KG1 (cell line): ENCODE measurements around the gene UTP14C.
A peak's percentile ranks its signal among the peaks of the same experiment; 100 is the strongest.
"Not testable (repeated sequence)": the region's sequence is repeated elsewhere in the genome, so short reads cannot be mapped to it uniquely, and the experiment has no call there.

Source experiments
- DNase-seq: peaks from one replicate; lab custom pipeline; 2025; lab: John Stamatoyannopoulos, UW

Gene UTP14C

DNA sequence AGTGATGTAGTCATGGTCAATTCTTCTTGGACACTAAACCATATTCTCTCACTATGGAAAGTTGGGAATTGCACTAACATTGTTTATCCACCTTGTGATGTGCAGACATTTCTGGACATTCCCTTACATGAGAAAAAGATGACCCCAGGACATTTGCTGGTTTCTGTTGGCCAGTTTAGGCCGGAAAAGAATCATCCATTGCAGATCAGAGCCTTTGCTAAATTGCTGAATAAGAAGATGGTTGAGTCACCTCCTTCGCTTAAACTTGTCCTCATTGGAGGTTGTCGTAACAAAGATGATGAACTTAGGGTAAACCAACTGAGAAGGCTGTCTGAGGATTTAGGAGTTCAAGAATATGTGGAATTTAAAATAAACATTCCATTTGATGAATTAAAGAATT lies at the start of gene UTP14C:
TSS of gene UTP14C (plus strand) at position 211 of the 400 bp plus-strand sequence. CDS start 4,114 bp downstream, outside the sequence.
- no peak for DNase-seq

DNA sequence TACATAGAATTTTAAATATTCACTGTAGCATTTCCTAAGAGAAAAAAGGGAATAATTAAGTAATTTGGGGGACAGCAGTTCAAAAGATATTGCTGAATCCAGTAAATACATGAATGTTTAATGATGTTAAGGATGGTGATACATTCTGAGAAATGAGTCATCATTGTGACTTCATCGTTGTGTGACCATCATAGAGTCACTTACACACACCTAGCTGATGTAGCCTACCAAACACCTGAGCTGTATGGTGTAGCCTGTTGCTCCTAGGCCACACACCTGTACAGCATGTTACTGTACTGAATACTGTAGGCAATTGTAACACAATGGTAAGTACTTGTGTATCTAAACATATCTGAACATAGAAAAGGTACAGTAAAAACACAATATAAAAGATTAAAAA lies 48.1 kb upstream of the UTP14C start:
- DNase-seq, result no peak

DNA sequence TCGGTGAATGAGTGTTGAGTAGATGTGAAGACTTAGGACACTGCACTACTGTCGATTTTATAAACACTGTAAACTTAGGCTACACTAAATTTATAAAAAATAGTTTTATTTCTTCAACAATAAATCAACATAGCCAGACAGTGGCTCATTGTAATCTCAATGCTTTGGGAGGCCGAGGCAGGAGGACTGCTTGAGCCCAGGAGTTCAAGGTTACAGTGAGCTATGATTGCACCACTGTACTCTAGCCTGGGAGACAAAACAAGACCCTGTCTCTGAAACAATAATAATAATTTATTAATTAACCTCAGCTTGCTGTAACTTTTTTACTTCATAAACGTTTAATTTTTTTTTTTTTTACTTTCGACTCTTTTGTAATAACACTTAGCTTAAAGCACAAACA lies 47.6 kb upstream of the UTP14C start:
- DNase-seq, result no peak

GRCh38 chr13:51977625-51978024 lies 46.9 kb upstream of the UTP14C start:
- DNase-seq, result no peak

DNA sequence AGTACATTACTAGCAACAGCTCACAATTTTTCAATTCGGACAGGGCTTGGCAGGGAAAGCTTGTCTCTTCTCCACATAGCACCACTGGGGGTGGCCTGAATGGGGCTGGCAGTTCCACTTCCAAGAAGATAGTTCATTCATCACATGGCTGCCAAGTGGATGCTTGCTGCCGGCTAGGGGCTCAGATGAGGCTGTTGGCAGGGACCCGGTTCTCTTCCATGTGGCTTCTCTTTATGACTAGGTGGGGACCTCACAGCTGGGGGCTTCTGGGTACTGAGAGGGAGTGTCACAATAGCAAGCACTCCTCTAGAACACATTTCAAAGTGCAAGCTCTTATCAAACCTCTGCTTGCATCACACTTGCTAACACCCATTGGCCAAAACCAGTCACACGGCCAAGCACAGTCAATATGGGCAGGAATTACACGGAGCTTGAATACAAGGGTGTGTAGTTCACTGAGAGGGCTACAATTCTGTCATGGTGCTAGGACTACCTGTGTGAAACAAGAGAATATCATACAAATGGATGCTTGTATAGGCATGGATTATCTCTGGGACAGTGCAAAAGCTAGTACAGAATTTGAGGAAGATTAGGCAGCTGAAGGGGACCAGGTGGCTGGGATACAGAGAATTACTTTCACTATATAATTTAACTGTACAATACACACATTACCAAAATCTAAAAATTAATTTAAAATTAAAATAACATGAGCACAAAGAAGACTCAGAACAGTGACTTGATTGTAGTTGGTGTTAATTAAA lies 45.5 kb upstream of the UTP14C start:
- DNase-seq, result no peak

- DNase-seq, result no peak
Measured at GRCh38 chr13:51980908-51981307, 43.6 kb upstream of the UTP14C start.

GRCh38 chr13:51981355-51981754 lies 43.1 kb upstream of the UTP14C start:
- DNase-seq, result no peak

DNA sequence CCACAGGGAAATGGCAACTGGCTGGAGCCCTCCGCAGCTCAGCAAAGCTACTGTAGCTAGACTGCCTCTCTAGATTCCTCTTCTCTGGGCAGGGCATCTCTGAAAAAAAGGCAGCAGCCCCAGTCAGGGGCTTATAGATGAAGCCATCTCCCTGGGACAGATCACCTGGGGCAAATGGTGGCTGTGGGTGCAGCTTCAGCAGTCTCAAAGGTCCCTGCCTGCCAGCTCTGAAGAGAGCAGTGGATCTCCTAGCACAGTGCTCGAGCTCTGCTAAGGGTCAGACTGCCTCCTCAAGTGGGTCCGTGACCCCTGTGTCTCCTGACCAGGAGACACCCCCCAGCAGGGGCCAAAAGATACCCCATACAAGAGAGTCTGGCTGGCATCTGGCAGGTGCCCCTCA lies 41.2 kb upstream of the UTP14C start:
- not testable (repeated sequence) for DNase-seq

GRCh38 chr13:51984904-51985303 lies 39.6 kb upstream of the UTP14C start:
- not testable (repeated sequence) for DNase-seq

- no peak for DNase-seq
Measured at GRCh38 chr13:51988988-51989618, 35.4 kb upstream of the UTP14C start.

- DNase-seq, result no peak
Measured at GRCh38 chr13:51993713-51994112, 30.8 kb upstream of the UTP14C start.

- no peak for DNase-seq
Measured at GRCh38 chr13:51995677-51996551, 28.6 kb upstream of the UTP14C start.

- no peak for DNase-seq
Measured at GRCh38 chr13:51996641-51997040, 27.9 kb upstream of the UTP14C start.

GRCh38 chr13:51997186-51997585 lies 27.3 kb upstream of the UTP14C start:
- DNase-seq, result no peak

GRCh38 chr13:51997641-51998330 lies 26.7 kb upstream of the UTP14C start:
- no peak for DNase-seq

DNA sequence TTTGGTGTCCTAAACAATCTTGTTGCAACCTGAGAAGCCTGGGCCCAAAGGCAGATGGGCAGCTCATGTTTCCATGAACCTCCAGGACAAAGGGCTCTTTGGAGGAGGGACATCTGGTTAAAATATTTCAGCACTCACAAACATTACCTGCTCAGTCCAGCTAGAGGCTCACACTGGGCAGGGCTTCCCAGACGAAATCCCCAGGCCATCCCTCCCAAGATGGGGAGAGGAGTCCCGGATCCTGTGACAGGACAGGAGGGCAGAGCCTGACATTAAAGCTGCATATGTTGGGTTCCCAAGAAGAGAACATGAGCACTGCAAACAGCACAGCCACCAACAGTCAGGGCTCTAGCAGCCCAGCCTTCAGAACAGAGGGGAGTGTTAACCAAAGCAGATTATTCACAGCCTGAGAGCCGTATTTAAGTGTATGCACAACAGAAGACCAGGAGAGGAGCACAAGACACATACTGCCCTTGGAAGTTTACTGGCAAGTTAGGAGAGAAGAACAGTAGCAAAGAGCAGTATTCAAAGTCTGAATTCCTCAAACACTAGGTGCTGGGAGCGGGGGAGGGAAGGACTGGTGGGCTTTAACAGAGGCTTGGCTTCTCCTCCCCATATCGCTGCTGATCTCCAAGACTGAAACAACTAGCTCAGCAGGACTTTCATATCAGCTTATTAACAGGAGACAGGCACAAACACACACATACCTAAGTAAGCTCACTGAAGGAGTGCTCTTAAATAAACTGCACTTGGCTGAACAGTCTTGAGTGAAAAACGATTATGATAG lies 25.6 kb upstream of the UTP14C start:
- no peak for DNase-seq

DNA sequence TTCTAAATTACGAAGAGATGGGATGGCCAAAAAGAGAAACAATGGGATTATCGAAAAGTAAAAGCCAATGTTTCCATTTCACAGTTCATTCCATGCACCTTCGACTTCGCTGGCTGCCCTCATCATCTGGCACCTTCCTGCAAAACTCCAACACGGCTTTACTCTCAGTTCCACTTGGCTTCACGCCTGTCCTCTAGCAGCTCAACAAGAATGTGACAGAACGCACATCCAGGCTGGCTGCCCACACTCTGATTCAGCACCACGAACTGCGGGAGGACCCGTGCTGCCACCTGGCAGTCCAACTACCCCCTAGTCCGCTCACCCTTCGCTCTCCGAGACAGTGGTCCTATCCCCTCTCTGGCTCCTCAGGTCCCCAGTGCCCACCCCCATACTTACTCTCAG lies 25.0 kb upstream of the UTP14C start:
- no peak for DNase-seq

- no peak for DNase-seq
Measured at GRCh38 chr13:51999921-52000320, 24.6 kb upstream of the UTP14C start.

DNA sequence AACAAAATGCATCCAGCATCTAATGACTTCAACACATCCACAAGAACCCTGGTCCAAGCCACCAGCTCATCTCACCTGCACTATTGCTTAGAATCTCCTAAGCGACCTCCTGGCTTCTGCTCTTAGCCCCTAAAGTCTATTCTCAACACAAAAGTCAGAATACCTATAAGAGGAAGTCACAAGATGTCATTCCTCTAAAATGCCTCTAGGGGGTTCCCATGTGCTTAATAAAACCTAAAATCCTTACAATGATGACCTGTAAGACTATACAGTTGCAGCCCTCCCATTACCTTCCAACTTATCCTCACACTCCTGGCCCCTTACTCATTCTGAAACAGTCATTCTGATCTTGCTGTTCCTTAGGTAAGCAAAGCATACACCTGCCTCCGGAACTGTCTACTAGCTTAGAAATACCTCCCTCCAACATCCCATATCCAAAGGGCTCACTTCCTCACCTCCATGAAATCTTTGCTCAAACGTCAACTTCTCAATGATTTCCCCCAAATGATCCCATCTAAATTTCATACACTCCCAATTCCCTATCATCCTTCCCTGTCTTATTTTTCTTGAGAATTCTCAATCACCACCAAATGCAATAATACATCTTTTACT lies 23.3 kb upstream of the UTP14C start:
- DNase-seq, result peak; percentile 41

DNA sequence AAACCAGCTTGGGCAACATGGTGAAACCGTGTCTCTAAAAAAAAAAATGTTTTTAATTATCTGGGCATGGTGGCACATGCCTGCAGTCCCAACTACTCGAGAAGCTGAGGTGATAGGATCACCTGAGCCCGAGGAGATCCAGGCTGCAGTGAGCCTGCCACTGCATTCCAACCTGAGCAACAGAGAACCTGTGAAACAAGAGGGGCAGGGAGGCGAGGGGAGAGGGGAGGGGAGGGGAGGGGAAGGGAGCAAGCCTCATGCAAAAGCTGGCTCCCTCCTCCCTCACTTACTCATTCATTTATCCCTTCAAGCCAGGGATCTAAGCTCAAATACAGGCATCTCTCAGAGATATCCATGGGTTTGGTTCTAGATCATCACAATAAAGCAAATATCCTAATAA lies 22.1 kb upstream of the UTP14C start:
- no peak for DNase-seq

- DNase-seq, result no peak
Measured at GRCh38 chr13:52003541-52003940, 20.9 kb upstream of the UTP14C start.
